Suprapubic skin (tissue), 4 donors: ENCODE measurements around the gene POTEF.

Experiments used
- CTCF ChIP-seq, 2 donors: fragments of 200-600 bp in 1 of 2; fragments of 450-650 bp in 1 of 2; sonication (generic) in 1 of 2; IDR thresholded peaks; one replicate each; pipeline ENCODE4 v1.5.1; 2016 to 2019; ENCODE audit warnings: antibody characterized with exemption in 2 of 2, mild to moderate bottlenecking in 1 of 2, moderate library complexity in 1 of 2
- EP300 ChIP-seq: sonication (generic); formaldehyde crosslinking; IDR thresholded peaks from one replicate; pipeline ENCODE4 v1.6.1; 2017; ENCODE audit warnings: antibody characterized with exemption
- POLR2AphosphoS5 ChIP-seq, 3 donors: sonication (generic); formaldehyde crosslinking; IDR thresholded peaks; one replicate each; pipeline ENCODE4 v1.6.1; 2017; ENCODE audit warnings: antibody characterized with exemption in 3 of 3

- TF ChIP-seq CTCF (IDR thresholded peaks at IDR 0.05) (no peak), POLR2AphosphoS5 (IDR thresholded peaks at IDR 0.05) (no peak), EP300 (no peak)
Observed at GRCh38 chr2:130169896-130170295, 40.9 kb upstream of the POTEF start.
